22Rv1 (cell line): ENCODE measurements around the gene CFAP44.

Experiments used
- ZFX ChIP-seq: fragments of 450-650 bp; IDR thresholded peaks from 2 replicates; pipeline ENCODE4 v1.6.1; 2017; ENCODE audit warnings: antibody characterized with exemption, borderline replicate concordance
- TF ChIP-seq, protein P1 (sequence below): fragments of 450-650 bp; IDR thresholded peaks from 2 replicates; pipeline ENCODE4 v1.5.1; 2017; ENCODE audit warnings: mild to moderate bottlenecking

- TF ChIP-seq, protein P1, sequence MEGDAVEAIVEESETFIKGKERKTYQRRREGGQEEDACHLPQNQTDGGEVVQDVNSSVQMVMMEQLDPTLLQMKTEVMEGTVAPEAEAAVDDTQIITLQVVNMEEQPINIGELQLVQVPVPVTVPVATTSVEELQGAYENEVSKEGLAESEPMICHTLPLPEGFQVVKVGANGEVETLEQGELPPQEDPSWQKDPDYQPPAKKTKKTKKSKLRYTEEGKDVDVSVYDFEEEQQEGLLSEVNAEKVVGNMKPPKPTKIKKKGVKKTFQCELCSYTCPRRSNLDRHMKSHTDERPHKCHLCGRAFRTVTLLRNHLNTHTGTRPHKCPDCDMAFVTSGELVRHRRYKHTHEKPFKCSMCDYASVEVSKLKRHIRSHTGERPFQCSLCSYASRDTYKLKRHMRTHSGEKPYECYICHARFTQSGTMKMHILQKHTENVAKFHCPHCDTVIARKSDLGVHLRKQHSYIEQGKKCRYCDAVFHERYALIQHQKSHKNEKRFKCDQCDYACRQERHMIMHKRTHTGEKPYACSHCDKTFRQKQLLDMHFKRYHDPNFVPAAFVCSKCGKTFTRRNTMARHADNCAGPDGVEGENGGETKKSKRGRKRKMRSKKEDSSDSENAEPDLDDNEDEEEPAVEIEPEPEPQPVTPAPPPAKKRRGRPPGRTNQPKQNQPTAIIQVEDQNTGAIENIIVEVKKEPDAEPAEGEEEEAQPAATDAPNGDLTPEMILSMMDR, result no peak
- no peak for TF ChIP-seq ZFX
Observed at GRCh38 chr3:113409676-113410075, 31.6 kb downstream of the CFAP44 start.
